Stimulated activated CD8-positive, alpha-beta memory T cell treated with anti-CD3 and anti-CD28 coated beads, Interleukin-7, amount 100 ng/mL, for 4 hours (primary cell): Measurements from ENCODE around the gene BCS1L.

ENCODE experiments used
- DNase-seq, 2 donors: peaks; one replicate each; pipeline ENCODE4 v3.0.0-alpha.2; 2020; ENCODE audit warnings: low read depth in 2 of 2

Gene BCS1L

DNA sequence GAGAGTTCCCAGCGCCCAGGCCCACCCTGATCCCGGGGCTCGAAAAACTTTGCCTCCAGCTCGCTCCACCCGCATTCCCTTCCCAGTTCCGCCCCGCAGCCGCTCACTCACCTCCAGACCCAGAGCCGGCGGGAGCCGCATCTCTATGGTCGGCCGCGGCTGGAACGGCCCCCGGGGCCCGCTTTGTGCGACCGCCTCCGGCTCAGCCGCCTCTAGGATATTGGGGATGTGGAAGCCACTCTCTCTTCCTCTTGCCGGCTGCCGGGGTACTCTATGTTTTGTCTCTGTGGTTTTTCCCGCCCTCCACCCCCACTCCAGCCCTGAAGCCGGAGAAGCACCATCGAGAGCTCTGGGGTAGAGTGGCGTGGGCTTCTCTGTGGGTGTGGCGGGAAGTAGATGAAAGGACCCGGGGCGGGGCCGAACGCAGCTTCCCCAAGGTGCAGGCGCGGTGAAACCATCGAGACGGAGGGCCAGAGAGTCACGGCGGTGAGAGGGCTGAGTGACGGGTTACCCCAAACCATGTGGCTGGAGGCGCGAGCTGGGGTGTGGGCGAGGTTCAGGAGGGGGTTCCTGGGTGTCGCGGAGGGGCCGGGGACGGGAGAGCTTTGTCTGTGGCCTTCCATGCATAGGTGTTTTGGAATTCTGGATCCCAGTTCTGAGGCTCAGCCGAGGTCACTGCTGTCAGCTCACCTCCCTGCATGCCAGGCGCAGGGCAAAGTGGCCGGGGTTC lies at the start of gene BCS1L, which contains the start of gene ZNF142:
TSS of gene BCS1L (plus strand) at position 426 of the 730 bp plus-strand sequence. CDS start 1,305 bp downstream, outside the sequence.
TSS of gene ZNF142 (minus strand) at position 366 of the 730 bp plus-strand sequence. CDS start 3,194 bp downstream, outside the sequence.
- DNase-seq = peak; percentile 93 to 94

DNA sequence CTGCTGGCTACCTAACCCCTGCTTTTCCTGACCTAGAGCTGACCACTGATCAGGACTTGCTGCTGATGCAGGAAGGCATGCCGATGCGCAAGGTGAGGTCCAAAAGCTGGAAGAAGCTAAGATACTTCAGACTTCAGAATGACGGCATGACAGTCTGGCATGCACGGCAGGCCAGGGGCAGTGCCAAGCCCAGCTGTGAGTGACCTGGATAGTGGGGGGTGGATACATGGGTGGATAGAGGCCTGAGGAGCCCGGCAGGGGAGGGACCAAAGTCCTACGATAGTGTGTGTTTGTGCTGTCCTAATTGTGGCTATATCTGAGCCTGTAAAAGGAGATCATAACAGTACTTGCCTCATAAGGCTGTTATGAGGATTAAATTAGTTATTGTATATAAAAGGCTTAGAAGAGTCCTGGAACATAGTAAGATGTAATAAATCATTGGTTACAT lies 43.6 kb upstream of the BCS1L start:
- DNase-seq = no peak

DNA sequence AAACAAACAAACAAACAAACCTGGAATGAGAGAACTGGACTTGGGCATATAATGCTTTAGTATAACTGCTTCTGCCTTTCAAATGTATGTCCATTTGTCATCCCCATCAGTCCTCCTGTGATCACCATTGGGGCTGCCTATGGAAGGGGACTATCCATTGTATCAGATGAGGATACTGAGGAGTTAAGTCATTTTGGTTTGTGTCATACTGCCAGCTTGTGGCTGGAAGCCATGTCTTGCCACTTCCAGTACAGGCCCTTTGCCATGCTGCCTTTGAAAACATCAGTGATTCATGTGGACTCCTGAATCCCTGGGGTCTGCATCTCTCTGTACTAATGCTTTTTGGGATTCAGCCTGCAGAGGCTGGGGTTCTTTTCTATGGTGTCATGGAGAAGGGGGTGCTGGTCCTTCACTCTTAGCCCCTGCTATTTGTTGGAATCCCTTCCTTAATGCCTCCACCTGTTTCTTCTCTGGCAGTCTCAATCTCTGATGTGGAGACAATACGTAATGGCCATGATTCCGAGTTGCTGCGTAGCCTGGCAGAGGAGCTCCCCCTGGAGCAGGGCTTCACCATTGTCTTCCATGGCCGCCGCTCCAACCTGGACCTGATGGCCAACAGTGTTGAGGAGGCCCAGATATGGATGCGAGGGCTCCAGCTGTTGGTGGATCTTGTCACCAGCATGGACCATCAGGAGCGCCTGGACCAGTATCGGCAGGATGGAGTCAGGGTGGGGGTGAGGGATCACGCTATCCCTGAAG lies 41.2 kb upstream of the BCS1L start:
- no peak for DNase-seq

DNA sequence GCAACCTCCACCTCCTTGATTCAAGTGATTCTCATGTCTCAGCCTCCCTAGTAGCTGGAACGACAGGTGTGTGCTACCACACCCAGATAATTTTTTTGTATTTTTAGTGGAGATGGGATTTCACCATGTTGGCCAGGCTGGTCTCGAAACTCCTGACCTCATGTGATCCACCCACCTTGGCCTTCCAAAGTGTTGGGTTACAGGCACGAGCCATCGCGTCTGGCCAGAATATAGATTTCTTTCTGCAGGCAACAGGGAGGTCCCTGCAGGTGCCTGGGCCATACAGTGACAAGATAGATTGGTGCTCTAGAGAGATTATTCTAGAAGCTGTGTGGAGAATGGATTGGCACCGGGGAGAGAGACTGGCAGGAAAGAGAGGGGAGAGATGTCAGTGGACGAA lies 38.5 kb upstream of the BCS1L start:
- no peak for DNase-seq

DNA sequence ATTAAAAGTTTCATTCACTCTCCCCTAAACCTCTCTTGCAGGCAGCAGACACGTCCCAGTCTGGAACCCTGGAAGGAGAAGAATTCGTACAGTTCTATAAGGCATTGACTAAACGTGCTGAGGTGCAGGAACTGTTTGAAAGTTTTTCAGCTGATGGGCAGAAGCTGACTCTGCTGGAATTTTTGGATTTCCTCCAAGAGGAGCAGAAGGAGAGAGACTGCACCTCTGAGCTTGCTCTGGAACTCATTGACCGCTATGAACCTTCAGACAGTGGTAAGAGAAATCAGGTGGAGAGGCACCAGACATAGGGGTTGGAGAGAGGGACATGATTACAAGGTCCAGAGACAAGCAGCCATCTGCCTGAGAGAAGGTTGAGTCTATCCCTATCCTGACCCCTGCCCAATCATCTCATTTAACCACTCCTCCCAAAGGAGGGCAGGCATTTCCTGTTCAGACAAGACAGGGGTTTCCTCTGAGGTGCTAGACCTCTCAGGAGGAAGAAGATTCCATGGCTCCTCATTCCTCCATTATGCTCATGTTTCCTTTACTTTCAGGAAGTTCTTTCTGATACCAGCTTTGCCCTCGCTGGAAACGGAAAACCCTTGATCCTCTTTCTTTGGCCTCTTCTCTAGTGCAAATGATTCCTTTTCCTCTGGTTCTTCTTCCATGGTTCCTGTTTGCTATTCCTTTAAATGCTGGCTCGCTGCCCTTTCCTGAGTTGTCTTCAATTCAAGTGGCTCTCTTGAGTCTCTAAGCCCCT lies 36.7 kb upstream of the BCS1L start:
- no peak for DNase-seq

DNA sequence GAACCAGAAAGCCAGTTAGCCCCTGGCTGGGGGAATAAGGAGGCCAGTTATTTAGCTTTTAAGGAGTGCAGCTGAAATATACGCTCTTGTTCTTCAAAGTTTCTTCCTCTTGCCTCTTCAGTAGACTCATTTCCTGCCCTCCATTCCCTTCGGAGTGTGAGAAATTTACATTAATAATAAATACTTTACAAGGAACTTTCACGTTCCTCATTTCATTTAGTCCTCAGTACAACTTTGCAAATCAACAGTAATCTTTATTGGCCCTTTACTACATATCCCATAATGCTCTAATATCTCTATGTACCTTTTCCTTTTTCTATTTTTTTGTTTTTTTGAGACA lies 36.1 kb upstream of the BCS1L start:
- DNase-seq = no peak

GRCh38 chr2:218626369-218626768 lies 33.1 kb upstream of the BCS1L start:
- DNase-seq = no peak

GRCh38 chr2:218627939-218628338 lies 31.5 kb upstream of the BCS1L start:
- no peak for DNase-seq

GRCh38 chr2:218631837-218632236 lies 27.6 kb upstream of the BCS1L start:
- no peak for DNase-seq

DNA sequence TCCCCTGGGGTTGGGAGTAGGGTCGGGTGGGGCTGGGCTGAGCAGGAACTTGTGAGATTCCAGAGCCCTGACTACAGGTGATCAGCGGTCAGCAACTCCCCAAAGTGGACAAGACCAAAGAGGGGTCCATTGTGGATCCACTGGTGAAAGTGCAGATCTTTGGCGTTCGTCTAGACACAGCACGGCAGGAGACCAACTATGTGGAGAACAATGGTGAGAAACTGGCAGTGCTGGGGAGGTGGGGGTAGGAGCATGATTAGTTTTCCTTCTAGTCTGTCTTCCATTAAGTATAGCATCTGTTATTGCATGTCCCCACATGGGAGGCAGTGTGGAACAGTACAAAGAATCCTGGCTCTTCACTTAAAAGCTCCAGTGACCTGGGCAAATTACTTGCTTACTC lies 23.8 kb upstream of the BCS1L start:
- no peak for DNase-seq

DNA sequence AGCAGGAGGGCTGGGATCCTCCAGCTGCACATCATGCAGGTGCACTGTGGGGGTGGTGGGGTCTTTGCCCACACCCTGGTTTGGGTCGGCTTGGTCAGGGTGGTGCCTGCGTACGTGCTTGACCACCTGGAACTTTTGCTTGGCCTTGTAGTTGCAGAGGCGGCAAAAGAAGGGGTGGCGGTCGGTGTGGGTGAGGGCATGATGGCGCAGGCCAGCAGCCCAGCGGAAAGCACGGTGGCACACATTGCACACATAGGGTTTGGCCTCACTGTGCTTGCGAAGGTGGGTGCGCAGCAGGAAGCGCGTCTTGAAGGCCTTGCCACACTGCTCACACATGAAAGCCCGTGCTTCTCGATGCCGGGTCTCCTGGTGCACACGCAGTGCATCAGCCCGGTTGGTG lies 21.1 kb upstream of the BCS1L start:
- no peak for DNase-seq

DNA sequence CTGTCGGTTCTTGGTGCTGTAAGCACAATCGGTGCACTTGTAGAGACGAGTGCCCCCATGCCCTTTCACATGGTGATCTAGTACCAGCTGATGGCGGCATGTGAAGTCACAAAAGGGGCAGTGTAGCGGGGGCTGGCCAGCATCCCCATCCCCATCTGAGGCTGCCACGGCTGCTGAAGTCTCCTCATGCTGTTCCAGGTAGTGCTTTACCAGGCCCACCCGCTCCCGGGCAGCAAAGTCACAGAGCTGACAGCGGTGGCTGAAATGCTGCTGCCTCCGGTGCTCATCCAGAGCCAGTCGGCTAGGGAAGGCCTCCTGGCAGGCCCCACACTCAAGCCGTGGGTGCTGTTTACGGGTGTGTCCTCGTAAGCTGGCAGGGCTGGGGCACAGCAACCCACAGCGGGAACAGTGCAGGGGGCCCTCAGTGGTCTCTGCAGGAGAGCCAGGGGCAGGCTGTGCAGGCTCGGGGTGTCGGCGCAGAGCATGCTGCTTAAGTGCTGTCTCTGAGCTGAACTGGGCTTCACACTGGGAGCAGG lies 17.3 kb upstream of the BCS1L start:
- DNase-seq = no peak

DNA sequence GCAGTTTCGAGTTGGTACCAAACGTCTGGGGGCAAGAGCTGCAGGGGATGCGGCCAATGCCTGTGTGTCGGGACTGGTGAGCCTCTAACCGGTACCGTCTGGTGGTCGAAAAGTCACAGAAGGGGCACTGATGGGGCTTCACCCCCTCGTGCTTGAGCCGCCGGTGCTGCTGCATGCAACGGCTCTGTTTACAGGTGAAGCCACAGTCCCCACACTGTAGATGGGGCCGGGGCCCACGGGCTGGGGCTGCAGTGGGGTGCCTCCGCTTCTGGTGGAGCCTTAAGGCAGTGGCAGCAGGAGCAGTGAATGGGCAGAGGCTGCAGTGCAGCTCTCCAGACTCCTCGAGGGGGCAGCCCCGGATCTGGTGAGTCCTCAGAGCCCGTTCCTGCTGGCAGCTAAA lies 16.7 kb upstream of the BCS1L start:
- no peak for DNase-seq

DNA sequence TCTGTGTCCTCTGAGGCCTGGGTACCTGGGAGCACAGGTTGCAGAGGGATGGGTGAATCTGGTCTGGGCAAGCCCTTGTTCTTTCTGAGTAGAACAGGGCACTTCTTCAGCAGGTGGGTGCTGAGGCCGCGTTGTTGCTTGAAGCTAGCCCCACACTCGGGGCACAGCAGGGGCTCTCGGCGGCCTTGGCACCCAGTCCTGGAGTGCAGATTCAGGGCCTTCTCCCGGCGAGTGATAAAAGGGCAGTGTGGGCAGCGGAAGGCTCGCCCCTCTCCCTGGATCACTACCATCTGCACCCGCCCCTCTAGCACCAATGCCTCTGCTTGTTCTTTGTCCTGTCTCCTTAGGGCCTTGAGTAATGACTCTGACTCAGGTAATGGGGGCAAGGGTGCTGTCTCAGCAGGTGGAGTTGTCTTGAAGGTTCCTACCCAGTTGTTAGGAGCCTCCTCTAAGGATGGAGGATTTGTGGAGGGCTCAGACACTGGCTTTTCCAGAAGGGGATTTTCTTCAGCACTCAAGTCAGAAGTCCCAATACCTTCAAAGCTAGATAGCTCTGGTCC lies 15.7 kb upstream of the BCS1L start:
- no peak for DNase-seq

DNA sequence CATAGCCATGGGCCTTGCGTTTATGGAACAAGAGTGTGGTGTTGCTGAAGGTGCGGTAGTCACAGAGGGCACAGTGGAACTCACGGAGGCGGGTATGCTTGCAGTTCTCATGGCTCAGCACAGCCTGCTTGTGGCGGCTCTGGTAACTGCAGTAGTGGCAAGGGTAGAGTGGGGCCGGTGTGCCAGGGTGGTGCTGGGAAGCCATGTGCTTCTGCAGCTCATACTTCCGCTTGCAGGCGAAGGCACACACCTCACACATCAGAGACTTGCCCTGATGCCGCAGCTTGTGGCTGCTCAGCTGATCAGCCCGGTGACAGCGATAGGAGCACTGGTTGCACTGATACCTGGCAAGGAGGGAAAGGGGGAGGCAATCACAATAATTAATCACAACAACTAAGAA lies 14.8 kb upstream of the BCS1L start:
- no peak for DNase-seq

- no peak for DNase-seq
These were observed 14.4 kb upstream of the BCS1L start for GRCh38 chr2:218645126-218645525.

DNA sequence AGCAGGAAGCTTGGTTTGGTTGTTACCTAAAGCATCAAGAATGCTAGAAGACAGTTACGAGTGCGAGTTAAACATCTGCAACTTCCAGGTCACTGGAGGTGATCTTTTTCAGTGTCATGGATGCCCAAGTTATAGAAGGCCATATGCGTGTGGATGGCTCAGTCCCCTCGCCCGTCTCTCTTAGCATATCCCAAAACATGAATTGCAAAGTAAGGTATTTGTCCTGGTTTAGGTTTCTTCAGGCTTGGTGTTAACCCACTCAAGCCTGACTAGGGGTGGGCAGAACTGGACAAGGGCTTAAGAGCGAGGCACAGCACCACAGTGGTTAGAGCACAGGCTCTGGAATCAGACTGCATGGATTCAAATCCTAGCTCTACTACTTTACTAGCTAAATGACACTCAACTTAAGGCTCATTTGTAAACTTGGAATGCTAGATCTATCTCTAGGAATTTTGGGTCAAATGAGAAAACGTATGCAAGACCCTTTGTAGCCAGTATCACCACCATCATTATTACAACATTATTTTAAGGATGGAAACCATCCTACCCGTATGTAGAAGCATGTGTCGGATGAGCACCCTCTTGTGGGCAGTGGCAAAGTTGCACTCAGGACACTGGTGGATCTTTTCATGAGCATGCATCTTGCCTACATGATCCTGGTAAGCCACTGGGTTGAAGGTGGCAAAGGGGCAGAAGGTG lies 11.2 kb upstream of the BCS1L start:
- DNase-seq = peak in 1 of 2 donors; percentile 19

DNA sequence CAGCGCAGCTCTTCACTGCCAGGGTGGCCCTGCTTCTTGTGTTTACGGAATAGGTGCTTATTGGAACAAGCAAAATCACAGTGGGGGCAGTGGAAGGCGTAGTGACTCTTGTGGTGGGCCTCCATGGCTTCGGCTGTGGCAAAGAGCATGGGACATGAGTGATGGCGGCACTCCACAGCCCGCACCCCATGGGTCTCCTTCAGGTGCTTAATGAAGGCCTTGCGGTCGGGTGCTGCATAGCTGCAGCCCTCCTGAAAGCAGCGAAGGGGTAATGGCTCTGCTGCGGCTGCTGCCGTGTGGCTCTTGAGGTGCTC lies 10.7 kb upstream of the BCS1L start:
- DNase-seq = no peak

DNA sequence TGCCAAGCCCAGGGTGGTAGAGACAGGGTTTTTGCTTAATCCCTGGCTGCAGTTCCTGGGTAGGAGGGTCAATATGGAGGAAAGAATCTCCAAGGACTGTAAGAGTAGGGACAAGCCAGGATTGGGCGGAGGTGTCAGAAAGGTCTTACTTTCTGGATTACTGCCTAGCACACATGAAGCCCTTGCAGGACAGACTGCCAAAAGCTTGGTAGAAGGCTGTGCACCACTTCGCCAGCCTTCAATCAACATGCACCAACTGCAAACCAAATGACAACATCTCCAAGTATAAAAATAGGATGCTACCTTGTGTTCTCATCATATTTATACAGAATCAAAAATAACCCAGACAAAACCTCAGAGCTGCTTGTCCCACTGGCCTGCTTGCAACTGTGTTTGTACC lies 3.7 kb upstream of the BCS1L start:
- no peak for DNase-seq

DNA sequence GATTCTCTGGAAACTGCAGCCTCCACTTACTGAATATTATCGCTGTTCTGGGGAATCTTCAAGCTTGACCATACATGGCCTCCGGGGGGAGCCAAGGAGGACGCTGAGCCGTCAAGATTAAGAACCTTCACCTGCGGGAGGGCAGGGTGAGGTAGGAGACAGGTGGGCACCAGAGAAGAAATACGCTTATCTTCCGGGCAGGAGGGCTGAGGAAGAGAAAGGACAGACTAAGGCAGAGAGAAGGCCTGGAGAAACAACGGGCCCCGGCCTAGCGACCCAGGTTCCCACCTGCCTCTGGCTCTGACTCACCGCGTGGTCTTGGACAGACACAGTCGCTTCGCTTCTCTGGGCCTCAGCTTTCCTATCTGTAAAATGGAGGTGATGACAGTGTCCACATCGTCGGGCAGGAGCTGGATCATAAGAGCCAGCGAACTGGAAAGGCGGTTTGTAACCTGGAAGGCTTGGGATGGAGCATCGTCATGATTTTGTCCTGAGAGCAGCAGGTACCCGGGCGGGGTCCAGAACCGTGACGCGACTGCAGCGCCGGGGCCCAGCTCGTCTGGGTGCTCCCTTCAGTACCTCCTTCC lies 719 bp upstream of the BCS1L start:
- DNase-seq = peak in 1 of 2 donors; percentile 18

DNA sequence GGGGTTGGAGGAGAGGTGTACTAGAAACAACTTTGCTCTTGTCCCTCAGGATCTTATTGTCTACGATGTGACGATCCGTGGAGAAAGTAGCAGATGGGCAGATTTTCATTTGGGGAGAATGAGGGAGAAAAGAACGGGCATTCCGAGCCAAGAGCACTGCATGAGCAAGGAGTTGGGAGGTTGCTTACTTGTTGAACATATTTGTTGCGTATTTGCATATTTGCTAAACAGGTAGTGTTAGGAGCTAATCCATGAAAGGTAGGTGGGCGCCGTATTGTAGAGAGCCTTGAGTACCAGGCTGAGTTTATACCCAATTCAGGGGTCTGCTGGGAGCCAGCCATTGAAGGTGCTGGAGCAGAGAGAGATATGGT lies 490 bp downstream of the BCS1L start:
- no peak for DNase-seq
